MM.1S (cell line): ENCODE measurements around the gene FAM32A.

Source experiments
- CTCF ChIP-seq: fragments of 300-600 bp; sonication (generic); IDR thresholded peaks from 2 replicates; pipeline ENCODE4 v1.5.1; 2016; ENCODE audit warnings: antibody characterized with exemption, low read length, mixed read lengths
- EZH2 ChIP-seq: fragments of 300-600 bp; sonication (generic); optimal IDR thresholded peaks from 2 replicates; pipeline ENCODE3; 2017; ENCODE audit warnings: low read depth, mild to moderate bottlenecking, antibody characterized with exemption, low read length, mixed read lengths
- EZH2phosphoT487 ChIP-seq: fragments of 300-600 bp; sonication (generic); IDR thresholded peaks from 2 replicates; pipeline ENCODE4 v1.6.1; 2018; ENCODE audit warnings: antibody characterized with exemption, low read length

- no peak for TF ChIP-seq CTCF
- no peak for TF ChIP-seq EZH2
- TF ChIP-seq EZH2phosphoT487: no peak
Observed at GRCh38 chr19:16233836-16234551, 48.8 kb downstream of the FAM32A start.
